Right renal cortex interstitium (tissue), 3 donors: Measurements from ENCODE around the gene HIC1. TPM values are rescaled to one million over a fixed set of nuclear protein-coding genes. Genes with fewer than 3 reads are reported as not detected.
"Not testable (repeated sequence)": the region's sequence is repeated elsewhere in the genome, so short reads cannot be mapped to it uniquely, and the experiment has no call there.

Experiments used
- DNase-seq, 3 donors: peaks; one replicate each; pipeline ENCODE4 v3.0.0-alpha.2; 2013; ENCODE audit warnings: low read depth in 3 of 3, low spot score in 2 of 3
- polyA plus RNA-seq, 3 donors: library from polyadenylated mRNA; unstranded; fragments of 120-200 nt; gene quantifications; one replicate each; pipeline ENCODE4 v1.2.1, GENCODE V29; 2013; ENCODE audit not compliant: insufficient read length in 3 of 3

HIC1 gene, protein sequence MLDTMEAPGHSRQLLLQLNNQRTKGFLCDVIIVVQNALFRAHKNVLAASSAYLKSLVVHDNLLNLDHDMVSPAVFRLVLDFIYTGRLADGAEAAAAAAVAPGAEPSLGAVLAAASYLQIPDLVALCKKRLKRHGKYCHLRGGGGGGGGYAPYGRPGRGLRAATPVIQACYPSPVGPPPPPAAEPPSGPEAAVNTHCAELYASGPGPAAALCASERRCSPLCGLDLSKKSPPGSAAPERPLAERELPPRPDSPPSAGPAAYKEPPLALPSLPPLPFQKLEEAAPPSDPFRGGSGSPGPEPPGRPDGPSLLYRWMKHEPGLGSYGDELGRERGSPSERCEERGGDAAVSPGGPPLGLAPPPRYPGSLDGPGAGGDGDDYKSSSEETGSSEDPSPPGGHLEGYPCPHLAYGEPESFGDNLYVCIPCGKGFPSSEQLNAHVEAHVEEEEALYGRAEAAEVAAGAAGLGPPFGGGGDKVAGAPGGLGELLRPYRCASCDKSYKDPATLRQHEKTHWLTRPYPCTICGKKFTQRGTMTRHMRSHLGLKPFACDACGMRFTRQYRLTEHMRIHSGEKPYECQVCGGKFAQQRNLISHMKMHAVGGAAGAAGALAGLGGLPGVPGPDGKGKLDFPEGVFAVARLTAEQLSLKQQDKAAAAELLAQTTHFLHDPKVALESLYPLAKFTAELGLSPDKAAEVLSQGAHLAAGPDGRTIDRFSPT
- polyA plus RNA-seq, result 10 to 100 TPM; 13.5 to 14.2 (median 14.0) TPM

DNA sequence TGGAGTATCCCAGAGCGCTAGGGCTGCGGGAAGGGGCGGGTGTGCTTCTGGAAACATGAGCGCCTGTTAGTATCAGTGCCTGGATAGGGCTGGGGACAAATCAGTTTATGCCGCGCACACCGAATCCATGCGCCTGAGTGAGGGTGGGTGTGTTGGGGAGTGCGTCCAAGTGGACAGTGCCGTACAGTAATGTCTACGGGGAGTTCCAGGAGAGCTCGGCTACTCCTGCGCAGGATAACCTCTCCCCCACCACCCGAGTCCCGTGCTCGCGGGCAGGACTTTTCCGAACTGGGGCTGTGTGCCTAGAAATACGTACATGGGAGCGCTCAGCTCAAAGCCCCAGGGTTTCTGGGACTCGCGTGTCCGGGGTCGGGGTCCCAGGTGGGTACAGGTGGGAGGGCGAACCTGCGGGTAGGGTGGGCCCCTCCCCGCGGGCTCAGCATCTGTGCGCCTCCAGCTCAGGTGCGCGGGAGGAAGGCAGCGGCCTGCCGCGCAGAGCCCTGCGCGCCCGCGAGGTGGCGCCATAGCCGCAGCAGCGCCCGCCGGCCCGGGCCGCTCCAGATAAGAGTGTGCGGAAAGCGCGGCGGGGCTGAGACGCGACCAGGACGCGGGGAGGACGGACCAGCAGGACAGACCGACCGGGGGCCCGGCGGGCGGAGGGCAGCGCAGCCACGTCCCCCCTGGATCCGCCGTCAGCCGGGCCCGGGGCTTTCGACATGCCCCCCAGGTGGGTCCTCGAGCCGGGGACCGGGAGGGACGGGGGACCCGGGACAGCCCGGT is at the start of gene HIC1:
Gene HIC1, plus strand, starts transcription at position 592 of the 780 bp plus-strand sequence. CDS start 1,588 bp downstream, outside the sequence.
- no peak for DNase-seq

DNA sequence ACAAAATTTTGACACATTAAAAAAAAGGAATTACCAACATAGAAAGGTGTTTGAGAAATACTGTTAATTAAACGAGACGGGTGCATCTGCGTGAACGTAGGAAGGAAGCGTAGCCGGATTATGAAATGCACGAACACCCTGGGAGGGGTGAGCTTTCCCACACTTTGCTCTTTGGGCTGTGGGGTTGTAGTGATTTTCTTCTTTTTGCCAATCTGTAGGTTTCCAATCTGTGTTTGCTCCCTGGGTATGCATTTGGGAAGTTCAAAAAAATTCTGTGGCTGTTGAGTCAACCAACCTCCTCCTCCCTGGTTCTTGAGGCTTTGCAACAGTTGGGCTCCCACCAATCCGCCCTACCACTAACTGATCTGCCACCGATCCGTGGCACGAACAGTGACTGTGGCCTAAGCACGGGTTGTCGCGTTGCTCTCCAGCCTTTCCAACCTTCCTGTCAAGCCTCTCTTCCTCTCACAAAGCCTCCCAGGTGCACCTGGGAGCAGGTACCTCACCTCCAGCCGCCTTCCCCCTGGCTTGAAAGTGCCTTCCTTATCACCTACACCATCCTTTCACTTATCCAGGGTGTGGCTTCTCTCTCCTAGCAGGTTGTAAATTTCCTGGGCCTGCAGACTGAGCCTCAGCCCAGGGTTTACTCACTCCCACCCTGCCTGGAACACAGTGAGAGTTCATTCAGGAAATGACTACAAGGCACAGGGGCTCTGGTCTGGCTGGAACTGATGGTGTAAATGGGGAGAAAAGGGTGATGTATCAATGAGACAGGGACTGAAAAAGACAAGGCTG is 46.4 kb upstream of the HIC1 start:
- no peak for DNase-seq

DNA sequence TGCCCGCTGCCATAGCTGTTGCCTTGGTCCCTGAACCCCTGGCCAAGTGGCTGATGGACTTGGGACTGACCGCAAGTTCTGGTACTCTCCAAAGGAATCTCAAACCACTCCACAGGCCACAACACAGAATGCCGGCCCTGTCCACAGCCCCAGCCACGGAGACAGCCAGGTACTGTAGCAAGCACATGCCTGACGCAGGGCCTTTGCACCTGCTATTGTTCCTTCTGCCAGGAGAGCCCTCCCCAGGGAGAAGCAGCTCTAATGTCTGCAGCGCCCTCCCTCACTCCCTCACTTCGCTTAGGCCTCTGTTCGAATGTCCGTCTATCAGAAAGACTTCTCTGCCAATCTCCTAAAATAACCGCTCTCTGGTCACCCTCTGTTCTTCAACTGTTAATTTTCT is 45.2 kb upstream of the HIC1 start:
- DNase-seq, result no peak

DNA sequence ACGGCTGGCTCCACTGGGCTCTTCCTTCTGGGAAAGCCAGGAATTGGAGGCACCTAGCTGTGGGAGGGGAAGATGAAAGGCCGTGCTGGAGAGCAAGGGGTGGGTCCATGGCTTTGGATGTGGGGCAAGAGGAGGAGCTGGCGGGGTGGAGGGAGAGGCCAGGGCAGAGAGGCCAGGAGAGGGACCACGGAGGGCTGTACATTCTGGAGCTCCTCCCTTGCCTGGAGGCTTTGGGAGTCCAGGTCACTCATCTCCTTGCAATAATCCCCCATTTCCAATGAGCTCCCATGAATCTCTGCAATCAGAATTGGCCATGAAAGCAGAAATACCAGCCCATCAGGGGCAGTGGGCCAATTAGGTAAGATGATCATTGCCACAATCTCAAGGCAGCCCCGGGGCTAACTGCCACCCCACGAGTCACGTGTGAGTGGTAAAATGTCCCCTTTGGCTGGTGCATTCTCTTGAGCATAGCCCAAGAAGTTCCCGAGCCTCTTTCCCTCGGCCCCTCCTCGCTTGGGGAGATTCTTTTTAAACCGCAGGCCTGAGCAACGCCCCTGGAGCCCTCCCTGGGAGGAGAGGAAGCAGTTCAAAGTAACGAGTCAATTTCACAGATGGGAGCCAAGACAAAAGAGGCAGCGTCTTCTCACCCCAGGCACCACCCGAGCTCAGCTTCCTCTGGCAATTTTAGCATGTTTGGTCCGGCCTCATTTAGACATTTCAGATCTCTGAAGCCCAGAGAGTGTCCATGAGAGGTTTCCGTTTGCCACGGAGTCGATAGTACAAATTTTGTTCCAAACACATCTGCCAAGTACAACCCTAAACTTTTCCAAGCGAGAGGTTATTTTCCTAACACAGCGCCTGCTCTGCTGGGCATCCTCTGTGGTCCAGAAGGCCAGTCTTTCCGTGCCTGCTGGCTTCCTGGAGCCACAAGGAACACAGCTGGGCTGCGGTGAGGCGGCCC is 43.2 kb upstream of the HIC1 start:
- no peak for DNase-seq

DNA sequence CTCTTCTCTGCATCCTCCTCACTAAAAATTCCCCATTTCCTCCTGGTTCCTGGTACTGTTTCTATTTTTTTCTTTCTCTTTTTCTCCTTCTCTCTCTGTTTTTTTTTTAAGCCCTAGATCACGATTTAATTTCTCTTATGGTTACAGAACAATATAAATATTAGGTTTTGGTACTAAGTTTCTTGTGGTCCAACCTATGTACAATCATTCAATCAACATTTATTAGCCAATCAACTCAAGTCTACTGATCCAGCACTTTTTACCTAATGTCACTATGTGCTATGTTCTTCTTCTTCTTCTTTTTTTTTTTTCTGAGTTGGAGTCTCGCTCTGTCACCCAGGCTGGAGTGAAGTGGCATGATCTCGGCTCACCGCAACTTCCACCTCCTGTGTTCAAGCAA is 42.4 kb upstream of the HIC1 start:
- no peak for DNase-seq

DNA sequence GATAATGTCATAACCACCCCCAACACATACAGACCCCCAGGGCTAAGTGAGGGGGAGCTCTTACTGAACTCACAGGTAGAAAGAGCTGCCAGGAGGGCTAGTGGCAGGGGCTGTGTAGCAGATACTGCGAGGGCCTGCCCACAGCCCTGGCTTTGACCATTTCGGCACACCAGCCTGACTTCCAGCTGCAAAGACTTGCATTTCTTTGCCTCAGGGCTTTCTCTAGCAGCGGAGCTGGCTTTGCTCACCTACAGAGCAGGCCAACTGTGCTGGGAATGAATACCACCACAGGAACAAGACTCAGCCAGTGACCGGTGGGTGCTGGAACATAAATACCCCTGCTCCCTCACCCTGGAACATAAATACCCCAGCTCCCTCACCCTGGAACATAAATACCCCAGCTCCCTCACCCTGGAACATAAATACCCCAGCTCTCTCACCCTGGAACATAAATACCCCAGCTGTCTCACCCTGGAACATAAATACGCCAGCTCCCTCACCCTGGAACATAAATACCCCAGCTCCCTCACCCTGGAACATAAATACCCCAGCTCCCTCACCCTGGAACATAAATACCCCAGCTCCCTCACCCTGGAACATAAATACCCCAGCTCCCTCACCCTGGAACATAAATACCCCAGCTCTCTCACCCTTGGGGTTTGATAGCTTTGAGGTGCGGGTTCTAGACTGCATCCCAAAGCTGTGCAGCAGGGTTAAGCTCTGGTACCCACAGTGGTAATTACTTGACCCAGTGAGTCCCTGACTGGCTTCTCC is 41.5 kb upstream of the HIC1 start:
- DNase-seq, result not testable (repeated sequence)

DNA sequence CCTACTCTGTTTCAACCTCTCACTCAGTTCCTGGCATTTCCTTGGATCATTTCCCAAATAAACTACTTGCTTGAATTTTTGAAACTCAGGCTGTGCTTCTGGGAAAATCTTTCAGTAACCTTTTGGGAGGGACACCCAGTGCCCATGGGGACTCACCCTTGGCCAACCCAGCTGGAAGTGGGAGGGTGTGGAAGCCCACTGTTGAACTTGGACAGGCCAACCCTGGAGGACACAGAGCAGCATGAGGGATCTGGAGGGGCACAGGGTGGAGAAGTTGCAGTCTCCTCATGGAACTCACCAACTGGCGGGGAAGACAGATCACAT is 40.9 kb upstream of the HIC1 start:
- no peak for DNase-seq

DNA sequence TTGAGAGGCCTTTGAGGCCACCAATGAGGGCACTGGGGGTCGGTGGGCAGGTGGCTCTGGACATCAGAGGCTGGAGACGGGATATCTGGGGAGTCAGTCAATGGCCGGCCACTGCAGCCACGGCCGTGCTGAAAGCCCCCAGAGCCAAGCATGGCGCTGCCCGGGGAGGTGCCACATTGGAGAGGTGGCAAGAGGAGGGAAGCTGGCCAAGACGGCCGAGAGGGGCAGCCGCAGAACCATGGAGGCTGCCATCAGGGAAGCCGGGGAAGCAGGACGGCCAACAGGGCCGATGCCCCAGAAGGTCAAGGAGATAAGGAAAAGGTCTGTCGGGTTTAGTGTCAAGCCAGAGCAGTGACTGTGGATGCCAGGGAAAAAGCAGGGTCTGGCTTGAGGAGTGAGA is 39.6 kb upstream of the HIC1 start:
- DNase-seq, result no peak

DNA sequence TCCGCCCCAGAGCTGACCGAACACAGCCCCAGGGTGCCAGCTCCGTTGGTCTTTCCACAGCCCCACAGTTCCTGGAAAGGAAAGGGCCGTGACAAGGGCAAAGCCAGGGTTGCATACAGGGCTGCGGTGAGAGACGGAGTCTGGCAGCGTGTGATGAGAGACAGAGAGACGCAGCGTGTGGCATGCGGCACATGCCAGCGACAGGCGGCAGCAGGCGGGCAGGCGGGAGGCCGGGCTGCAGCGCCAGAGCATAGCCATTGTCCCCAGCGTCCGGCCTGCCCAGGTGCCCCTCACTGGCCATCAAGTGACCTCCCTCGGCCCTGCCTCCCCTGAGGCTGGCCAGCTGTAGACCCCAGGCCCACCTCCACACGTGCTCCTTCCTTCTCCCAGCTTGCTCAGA is 38.4 kb upstream of the HIC1 start:
- DNase-seq, result no peak

DNA sequence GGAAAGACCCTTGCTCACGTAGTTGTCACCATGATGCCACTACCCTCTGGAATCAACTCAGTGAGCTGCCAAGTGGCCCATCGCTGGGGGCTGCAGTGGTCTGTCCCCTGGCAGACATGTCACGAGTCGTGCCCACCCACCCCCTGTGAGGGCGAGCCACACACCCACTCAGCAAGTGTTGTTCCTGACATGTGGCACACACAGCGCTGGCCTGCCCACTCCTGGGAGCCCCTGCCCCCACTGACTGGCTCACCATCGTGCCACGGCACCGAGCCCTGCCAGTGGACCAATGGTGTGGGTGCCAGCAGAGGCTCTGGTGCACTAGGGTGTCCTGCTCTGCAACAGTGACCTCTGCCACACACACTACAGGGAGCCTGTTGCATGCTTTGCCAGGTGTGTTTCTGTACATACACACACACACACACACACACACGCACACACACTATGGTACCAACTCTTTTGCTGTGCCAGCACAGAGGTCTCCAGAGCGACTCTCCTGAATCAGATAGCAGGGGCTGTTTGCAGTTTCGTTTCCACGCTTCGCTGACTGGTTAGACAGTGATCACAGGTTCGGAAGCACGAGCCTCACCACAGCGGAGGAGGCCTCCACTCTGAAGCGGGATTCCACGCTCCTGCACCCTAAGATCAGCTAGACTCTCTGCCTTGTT is 37.5 kb upstream of the HIC1 start:
- no peak for DNase-seq

DNA sequence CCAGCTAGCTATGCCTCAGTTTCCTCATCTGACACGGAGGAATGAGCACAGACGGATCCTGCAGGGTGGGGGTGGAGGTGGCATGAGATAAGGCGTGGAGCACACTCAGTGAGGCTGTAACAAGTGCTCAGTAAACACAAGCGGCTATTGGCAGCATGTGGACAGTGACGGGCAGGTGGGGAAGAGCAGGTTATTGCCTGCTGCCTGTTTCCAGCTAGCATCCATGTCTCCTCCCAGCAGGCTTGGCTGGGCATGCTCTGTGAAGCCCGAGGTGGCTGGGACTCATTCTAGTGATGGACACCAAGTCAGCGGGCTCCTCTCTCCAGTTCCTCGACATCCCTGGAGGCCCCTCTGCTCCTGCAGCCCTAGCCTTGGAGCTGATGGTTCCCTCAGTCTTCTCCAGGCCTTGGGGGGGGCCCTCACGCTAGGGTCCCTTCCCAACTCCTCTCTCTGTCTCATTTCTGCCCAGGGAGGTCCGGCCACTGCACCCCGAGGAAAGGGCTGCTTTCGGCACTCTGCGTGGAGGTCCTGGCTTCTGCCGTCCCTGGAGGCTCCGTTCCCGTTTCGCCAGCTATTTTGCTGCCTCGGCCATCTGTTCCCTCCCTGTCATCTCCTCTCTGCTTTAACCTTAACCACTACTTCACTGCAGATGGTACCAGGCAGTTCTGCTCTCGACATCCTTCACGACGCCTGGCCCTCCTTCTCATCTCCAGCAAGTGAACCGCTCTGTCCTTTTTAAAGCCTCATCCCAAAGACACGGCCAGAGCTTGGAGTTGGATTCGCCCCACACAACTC is 36.0 kb upstream of the HIC1 start:
- no peak for DNase-seq

DNA sequence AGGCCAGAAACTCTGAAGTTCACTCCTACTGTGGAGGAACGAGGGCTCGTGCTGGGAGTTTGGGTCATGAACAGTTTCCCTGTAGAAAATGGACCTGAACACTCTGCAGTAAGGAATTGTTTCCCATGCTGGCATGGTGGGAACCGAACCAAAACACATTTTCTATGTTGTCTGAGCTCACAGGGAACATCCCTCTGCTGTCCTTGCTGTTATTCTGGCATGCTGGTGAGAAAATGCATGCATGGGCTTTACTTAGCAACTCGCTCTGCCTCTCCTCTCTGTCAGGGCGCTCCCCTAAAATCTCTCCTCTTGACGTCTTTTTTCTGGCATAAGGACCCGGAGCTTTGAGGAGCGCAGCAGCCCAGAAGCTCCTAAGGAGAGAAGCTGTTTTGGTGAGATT is 35.2 kb upstream of the HIC1 start:
- no peak for DNase-seq

DNA sequence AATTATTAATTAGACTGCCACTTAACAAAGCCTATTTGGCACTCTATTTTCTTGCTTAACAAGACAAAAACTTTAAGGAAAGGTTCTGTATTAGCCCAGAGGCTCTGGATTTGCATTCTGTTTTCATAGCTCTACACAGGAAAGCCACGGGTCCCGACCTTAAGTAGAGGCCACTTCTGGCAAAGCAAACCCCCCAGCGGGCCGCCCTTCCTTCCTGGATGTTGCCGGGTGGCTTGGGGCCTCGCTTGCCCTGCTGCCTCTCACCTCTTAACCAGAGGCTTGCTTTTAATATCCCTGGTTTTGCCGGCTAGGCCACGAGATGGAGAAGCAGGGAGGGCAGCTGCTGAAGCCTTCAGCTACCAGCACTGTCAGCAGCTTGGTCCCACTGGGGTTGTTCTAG is 34.2 kb upstream of the HIC1 start:
- no peak for DNase-seq

DNA sequence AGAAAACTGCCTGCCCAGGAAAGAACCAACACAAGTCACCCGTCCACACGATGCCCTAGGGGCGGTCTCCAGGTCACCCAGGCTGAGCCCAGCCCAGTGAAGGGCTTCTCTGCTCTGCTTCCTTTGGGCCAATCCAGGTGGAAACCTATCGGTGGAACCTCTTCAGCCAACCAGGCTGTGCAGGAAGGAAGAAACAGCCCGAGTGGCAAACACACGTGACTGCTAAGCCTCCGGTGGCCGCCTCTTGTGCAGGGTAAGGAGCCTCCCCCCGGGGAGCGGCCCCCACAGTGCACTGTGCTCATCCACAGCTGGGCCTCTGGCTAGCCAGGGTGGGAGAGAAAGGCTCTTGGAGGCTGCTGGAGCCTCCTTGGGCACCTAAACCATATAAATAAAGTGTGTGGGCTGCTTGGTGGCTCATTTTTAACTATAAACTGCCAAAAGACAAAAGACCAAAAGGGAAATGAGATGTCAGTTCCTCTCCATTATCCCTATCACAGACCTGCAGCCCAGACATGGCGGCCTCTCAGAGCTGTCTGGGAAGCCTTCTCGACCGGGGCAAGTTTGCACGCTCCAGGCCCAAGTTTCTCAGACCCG is 32.2 kb upstream of the HIC1 start:
- DNase-seq, result no peak

DNA sequence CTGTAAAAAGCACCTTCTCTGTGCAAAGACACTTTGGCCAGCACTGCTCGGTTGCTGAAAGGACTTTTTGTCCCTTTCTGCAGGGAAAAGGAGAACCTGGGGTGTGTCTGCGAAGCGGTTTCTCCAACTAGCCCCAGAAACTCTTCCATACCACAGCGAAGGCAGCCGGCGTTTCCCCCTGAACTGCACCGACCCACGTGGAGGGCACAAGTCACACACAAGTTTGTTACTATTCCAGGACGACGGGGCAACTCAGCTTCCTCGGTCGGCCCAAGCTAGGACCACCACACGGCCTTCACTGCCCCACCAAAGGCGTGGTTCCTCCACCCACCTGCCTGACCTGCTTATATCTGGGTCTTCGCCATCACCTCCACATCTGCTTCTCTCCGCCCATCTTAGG is 31.6 kb upstream of the HIC1 start:
- DNase-seq, result no peak

DNA sequence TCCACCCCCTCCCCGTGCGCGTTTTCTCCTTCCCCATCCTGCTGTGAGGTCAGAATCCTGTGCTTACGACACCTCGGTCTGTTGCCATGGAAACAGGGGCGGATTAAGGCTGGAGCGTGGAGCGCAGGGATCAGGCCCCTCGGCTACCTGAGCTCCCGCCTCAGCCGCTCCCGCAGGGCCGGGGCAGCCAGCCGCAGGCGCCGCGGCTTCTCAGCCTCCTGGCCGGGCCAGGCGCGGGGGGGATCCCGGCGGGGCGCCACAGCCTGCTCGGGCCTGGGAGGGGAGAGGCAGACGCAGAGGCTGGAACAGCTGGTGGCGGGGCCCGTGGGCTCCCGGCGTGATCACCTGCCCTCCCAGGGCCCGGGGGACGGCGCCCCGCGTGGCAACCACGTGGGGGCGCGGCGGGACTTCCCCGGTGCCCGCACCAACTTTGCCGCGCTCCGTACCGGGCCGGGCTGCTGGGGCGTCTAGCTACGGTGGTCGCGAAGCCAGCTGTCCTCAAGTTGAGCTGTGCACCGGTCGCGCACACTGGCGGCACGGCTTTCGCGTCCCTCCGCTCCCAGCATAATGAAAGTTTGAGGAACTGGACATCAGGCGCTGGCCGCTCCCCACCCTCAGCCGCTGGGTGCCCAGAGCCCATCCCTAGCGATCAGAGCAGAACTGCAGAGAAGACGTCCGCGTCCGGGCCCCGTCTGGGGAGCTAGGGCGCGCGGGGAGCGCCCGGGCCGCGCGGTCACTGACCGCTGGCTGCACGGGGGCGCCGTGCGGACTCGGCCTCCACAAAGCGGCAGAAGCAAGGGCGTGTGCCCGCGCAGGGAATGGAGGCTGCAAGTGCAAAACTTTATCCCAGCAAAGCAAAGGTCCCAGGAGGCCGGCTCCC is 31.0 kb upstream of the HIC1 start:
- no peak for DNase-seq
